Kidney (tissue), 22 donors: ENCODE data around the gene FAM167B. TPM values are rescaled to one million over a fixed set of nuclear protein-coding genes. Genes with fewer than 3 reads are reported as not detected.

ENCODE experiments used
- DNase-seq, 5 donors: peaks; one replicate each; pipeline ENCODE4 v3.0.0-alpha.2; 2013 to 2020
- FAIRE-seq: peaks from 2 replicates; lab custom pipeline; 2012; peaks lifted over from hg19 to GRCh38; lab: Jason Lieb, UNC
- H3K27ac ChIP-seq, 2 donors: one replicate each; pipeline ENCODE4 v1.7.0; 2013; ENCODE audit warnings: low read depth in 2 of 2, low read length in 2 of 2, inconsistent platforms in 1 of 2
- H3K27me3 ChIP-seq: one replicate; pipeline ENCODE4 v1.7.1; 2013; ENCODE audit warnings: low read length, inconsistent platforms; ENCODE audit not compliant: control insufficient read depth, insufficient read depth
- H3K36me3 ChIP-seq, 3 donors: one replicate each; pipeline versions ENCODE4 v1.7.0 to v1.7.1; 2013; ENCODE audit warnings: low read length in 3 of 3, control low read depth in 1 of 3, inconsistent platforms in 1 of 3; ENCODE audit not compliant: insufficient read depth in 3 of 3, control insufficient read depth in 2 of 3
- H3K4me1 ChIP-seq, 3 donors: one replicate each; pipeline versions ENCODE4 v1.7.0 to v1.7.1; 2013; ENCODE audit warnings: low read length in 3 of 3, inconsistent platforms in 1 of 3, low read depth in 1 of 3; ENCODE audit not compliant: control insufficient read depth in 2 of 3, insufficient read depth in 2 of 3
- H3K4me3 ChIP-seq, 3 donors: one replicate each; pipeline versions ENCODE4 v1.7.0 to v1.8.1; 2013; ENCODE audit warnings: low read length in 3 of 3, control low read depth in 1 of 3, inconsistent platforms in 1 of 3
- H3K9ac ChIP-seq, 3 donors: one replicate each; pipeline versions ENCODE4 v1.7.0 to v1.7.1; 2013; ENCODE audit warnings: low read length in 3 of 3, control low read depth in 1 of 3, inconsistent platforms in 1 of 3
- H3K9me3 ChIP-seq, 3 donors: one replicate each; pipeline versions ENCODE4 v1.7.0 to v1.7.1; 2013; ENCODE audit warnings: low read length in 3 of 3, control low read depth in 1 of 3, inconsistent platforms in 1 of 3; ENCODE audit not compliant: control insufficient read depth in 2 of 3, insufficient read depth in 1 of 3
- intact Hi-C: fragments of 100-400 bp; cut with DNase I; formaldehyde crosslinking; loops from one replicate; pipeline ENCODE4 v1.11.1; 2022
- long read RNA-seq, 10 donors: library from polyadenylated mRNA in 1 of 10; unstranded in 1 of 10; transcript quantifications; one replicate each; pipeline ENCODE4 v2.0.0 and lab custom pipeline, GENCODE V29; 2021 to 2026
- polyA plus RNA-seq: library from polyadenylated mRNA; stranded (reverse); fragments of 350-450 nt; fragmentation: Illumina TruSeq; extraction: RNeasy Lipid Tissue Mini Kit (QIAGEN cat#74804); gene quantifications from one replicate; pipeline ENCODE4 v1.2.3, GENCODE V29; 2014; ENCODE audit warnings: low read depth, low replicate concordance; ENCODE audit not compliant: insufficient read depth
- total RNA-seq: library from RNA; stranded (reverse); fragmentation: NEBNext Ultra II Directional; extraction: Animal tissue kit (Norgen Biotek cat#: 25700); gene quantifications from one replicate; pipeline ENCODE4 v1.2.1, GENCODE V29; 2021
- TF ChIP-seq, protein P1 (sequence below): IDR thresholded peaks from 3 replicates; pipeline ENCODE4 v1.5.1; 2012; ENCODE audit warnings: mild to moderate bottlenecking, moderate library complexity, borderline replicate concordance; ENCODE audit not compliant: insufficient read depth; ENCODE audit errors: extremely low read depth
- donor health status: control.
- donor health status: control.
- donor health status: control.
- donor health status: control.
- donor health status: control.
- donor health status: DM: yes; HTN: yes; CAD: no.
- donor health status: Normal renal cell carcinoma (clear cell type).

The FAM167B gene
- total RNA-seq = 19.6 TPM
- polyA plus RNA-seq = 84.8 TPM
- long read RNA-seq, donor 1, partial matches to known transcripts = 0 of 2 reads
- long read RNA-seq, donor 1, other reads (novel, unspliced or antisense) = 0 of 2 reads
- long read RNA-seq, donor 2, partial matches to known transcripts = 0 of 4 reads
- long read RNA-seq, donor 2, other reads (novel, unspliced or antisense) = 0 of 4 reads
- long read RNA-seq, donor 3, transcript FAM167B-201 (2 exons, 936 nt) = major isoform, 6 of 6 reads
- long read RNA-seq, donor 3, partial matches to known transcripts = 0 of 6 reads
- long read RNA-seq, donor 3, other reads (novel, unspliced or antisense) = 0 of 6 reads
- long read RNA-seq, donor 4, transcript FAM167B-201 (2 exons, 936 nt) = major isoform, 8 of 8 reads
- long read RNA-seq, donor 4, partial matches to known transcripts = 0 of 8 reads
- long read RNA-seq, donor 4, other reads (novel, unspliced or antisense) = 0 of 8 reads
- long read RNA-seq, donor 5 = 0 reads
- long read RNA-seq, donor 6, partial matches to known transcripts = 0 of 4 reads
- long read RNA-seq, donor 6, other reads (novel, unspliced or antisense) = 0 of 4 reads
- long read RNA-seq, donor 7, partial matches to known transcripts = 2 of 4 reads
- long read RNA-seq, donor 7, other reads (novel, unspliced or antisense) = 0 of 4 reads
- long read RNA-seq, donor 8, transcript FAM167B-201 (2 exons, 936 nt) = major isoform, 7 of 7 reads
- long read RNA-seq, donor 8, partial matches to known transcripts = 0 of 7 reads
- long read RNA-seq, donor 8, other reads (novel, unspliced or antisense) = 0 of 7 reads
- long read RNA-seq, donor 9, transcript FAM167B-201 (2 exons, 936 nt) = major isoform, 5 of 5 reads
- long read RNA-seq, donor 9, partial matches to known transcripts = 0 of 5 reads
- long read RNA-seq, donor 9, other reads (novel, unspliced or antisense) = 0 of 5 reads
- long read RNA-seq, donor 10, transcript FAM167B-201 (2 exons, 936 nt) = major isoform, 8 of 8 reads
- long read RNA-seq, donor 10, partial matches to known transcripts = 0 of 8 reads
- long read RNA-seq, donor 10, other reads (novel, unspliced or antisense) = 0 of 8 reads

GRCh38 chr1:32246888-32247273 is at the start of gene FAM167B:
FAM167B (plus strand) TSS chr1:32247222; CDS start chr1:32247422, 200 bp downstream.
- no peaks in the 10 kb centered on the region for H3K27me3 ChIP-seq
- DNase-seq (peak in 2 of 5 donors; percentile 68 to 79), FAIRE-seq (no peak)
- peak within 1 kb of the TSS in 2 of 3 donors; percentile 12 to 44 for H3K4me3 ChIP-seq
- TF ChIP-seq, protein P1, sequence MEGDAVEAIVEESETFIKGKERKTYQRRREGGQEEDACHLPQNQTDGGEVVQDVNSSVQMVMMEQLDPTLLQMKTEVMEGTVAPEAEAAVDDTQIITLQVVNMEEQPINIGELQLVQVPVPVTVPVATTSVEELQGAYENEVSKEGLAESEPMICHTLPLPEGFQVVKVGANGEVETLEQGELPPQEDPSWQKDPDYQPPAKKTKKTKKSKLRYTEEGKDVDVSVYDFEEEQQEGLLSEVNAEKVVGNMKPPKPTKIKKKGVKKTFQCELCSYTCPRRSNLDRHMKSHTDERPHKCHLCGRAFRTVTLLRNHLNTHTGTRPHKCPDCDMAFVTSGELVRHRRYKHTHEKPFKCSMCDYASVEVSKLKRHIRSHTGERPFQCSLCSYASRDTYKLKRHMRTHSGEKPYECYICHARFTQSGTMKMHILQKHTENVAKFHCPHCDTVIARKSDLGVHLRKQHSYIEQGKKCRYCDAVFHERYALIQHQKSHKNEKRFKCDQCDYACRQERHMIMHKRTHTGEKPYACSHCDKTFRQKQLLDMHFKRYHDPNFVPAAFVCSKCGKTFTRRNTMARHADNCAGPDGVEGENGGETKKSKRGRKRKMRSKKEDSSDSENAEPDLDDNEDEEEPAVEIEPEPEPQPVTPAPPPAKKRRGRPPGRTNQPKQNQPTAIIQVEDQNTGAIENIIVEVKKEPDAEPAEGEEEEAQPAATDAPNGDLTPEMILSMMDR = no peak
- H3K9me3 ChIP-seq = no peaks in the 10 kb centered on the region
- peaks cover 0 to 22% (median 9%) of the 10 kb centered on the region in 3 donors for H3K4me1 ChIP-seq
- intact Hi-C loops = no loop called here
- H3K9ac ChIP-seq = peak within 1 kb of the TSS in 1 of 3 donors; percentile 69
- no peaks in the 10 kb centered on the region for H3K36me3 ChIP-seq
- H3K27ac ChIP-seq = peak within 1 kb of the TSS; percentile 86 to 89

- peaks cover 4 to 38% (median 23%) of the 10 kb centered on the region in 3 donors for H3K36me3 ChIP-seq
- no peak overlapping the region for H3K27ac ChIP-seq
- no peak overlapping the region for H3K9ac ChIP-seq
- H3K4me1 ChIP-seq = peaks cover 4 to 11% (median 10%) of the 10 kb centered on the region in 3 donors
- intact Hi-C loops = no loop called here
- FAIRE-seq = no peak
- H3K4me3 ChIP-seq = no peak overlapping the region
- peak in 1 of 5 donors; percentile 30 for DNase-seq
- no peaks in the 10 kb centered on the region for H3K9me3 ChIP-seq
- TF ChIP-seq, protein P1 = no peak
- no peaks in the 10 kb centered on the region for H3K27me3 ChIP-seq
Observed at GRCh38 chr1:32197837-32198236, 49.2 kb upstream of the FAM167B start.

DNA sequence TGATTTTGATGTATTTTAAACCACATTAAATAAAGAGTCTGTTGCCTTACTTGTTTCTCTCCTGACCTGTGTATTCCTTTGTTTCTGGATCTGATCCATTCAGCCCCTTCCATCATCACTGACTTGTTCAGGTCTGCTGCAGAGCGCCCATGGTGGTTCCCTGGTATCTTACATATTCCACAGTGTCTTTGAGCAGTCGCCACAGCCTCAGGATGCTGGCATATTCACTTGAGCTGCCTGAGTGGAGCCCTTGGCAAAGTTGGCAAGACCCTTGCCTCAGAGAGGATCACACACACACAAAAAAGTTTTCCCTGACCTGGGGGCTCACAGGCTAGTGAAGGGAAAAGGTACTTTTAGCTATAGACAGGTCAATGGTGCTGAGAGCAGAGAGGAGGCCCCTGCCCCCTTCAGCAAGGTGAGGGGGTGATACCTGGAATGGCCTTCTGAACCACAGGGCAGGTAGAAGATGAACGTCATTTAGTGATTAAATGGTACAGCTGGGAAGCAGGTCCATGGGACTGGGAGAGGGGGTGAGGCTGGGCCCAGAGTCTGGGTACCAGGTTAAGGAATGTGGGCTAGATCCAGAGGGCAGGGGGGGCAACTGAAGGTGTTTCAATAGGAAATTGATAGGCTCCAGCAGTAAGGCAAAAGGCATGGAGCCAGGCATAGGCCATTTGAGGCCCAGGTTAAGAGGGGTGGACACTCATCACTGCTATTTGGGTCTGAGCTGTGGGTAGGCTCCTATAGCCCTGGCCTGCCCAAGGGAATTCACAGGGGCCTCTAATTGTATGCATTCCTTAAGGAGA is 48.6 kb upstream of the FAM167B start:
- TF ChIP-seq, protein P1 = no peak
- Histone ChIP-seq H3K9ac (no peak overlapping the region), H3K4me3 (no peak overlapping the region), H3K27ac (no peak overlapping the region), H3K27me3 (no peaks in the 10 kb centered on the region), H3K4me1 (peaks cover 4 to 11% (median 10%) of the 10 kb centered on the region in 3 donors), H3K9me3 (no peaks in the 10 kb centered on the region), H3K36me3 (peaks cover 4 to 32% (median 18%) of the 10 kb centered on the region in 3 donors)
- intact Hi-C loops = no loop called here
- FAIRE-seq (no peak), DNase-seq (peak in 1 of 5 donors; percentile 54)
